DND-41 (cell line): Measurements from ENCODE around the gene TGFB1I1.
A peak's percentile ranks its signal among the peaks of the same experiment; 100 is the strongest.

Experiments
- ATAC-seq: fragments of 200-7000 bp; cut with Tn5 transposase; 3 replicates; pipeline ENCODE4 v1.9.1; 2021; ENCODE audit warnings: low read depth; ENCODE audit not compliant: insufficient read depth
- DNase-seq: peaks from one replicate; pipeline ENCODE4 v3.0.0-alpha.2; 2020
- H2AFZ ChIP-seq: 2 replicates; pipeline ENCODE4 v1.6.0; 2012; ENCODE audit warnings: low read depth, low read length
- H3K27ac ChIP-seq: 2 replicates; pipeline ENCODE4 v1.5.1; 2012; ENCODE audit warnings: low read length, inconsistent platforms
- H3K27me3 ChIP-seq: fragments of 200-600 bp; sonication (generic); 2 replicates; pipeline ENCODE4 v1.6.0; 2012; ENCODE audit warnings: low read length, mild to moderate bottlenecking, inconsistent platforms; ENCODE audit not compliant: insufficient read depth, poor library complexity
- H3K36me3 ChIP-seq: 2 replicates; pipeline ENCODE4 v1.5.1; 2012; ENCODE audit warnings: low read length, inconsistent platforms; ENCODE audit not compliant: insufficient read depth
- H3K4me1 ChIP-seq: 2 replicates; pipeline ENCODE4 v1.5.1; 2012; ENCODE audit warnings: mild to moderate bottlenecking, low read length; ENCODE audit not compliant: insufficient read depth
- H3K4me2 ChIP-seq: 2 replicates; pipeline ENCODE4 v1.6.0; 2012; ENCODE audit warnings: mild to moderate bottlenecking, moderate library complexity, low read length, inconsistent platforms; ENCODE audit not compliant: insufficient read depth
- H3K4me3 ChIP-seq, 2 experiments: fragments of 200-600 bp in 1 of 2; shearing (Covaris generic) in 1 of 2; 2 replicates each; pipeline ENCODE4 v1.5.1; 2012 to 2016; ENCODE audit warnings: inconsistent platforms in 2 of 2, low read length in 2 of 2, mild to moderate bottlenecking in 2 of 2, low read depth in 1 of 2, moderate library complexity in 1 of 2
- H3K79me2 ChIP-seq: 2 replicates; pipeline ENCODE4 v1.6.0; 2012; ENCODE audit warnings: low read length, inconsistent platforms; ENCODE audit not compliant: insufficient read depth
- H3K9ac ChIP-seq: 2 replicates; pipeline ENCODE4 v1.6.0; 2012; ENCODE audit warnings: low read depth, mild to moderate bottlenecking, inconsistent platforms, low read length, moderate library complexity
- H3K9me3 ChIP-seq: 2 replicates; pipeline ENCODE4 v1.5.1; 2012; ENCODE audit warnings: low read length, moderate library complexity, mild to moderate bottlenecking, inconsistent platforms; ENCODE audit not compliant: insufficient read depth, severe bottlenecking
- H4K20me1 ChIP-seq: 2 replicates; pipeline ENCODE4 v1.6.0; 2012; ENCODE audit warnings: low read length; ENCODE audit not compliant: insufficient read depth
- CTCF ChIP-seq: IDR thresholded peaks from 2 replicates; pipeline ENCODE4 v1.5.1; 2012; ENCODE audit warnings: borderline replicate concordance, low read length, moderate library complexity, mild to moderate bottlenecking; ENCODE audit not compliant: poor library complexity, severe bottlenecking; ENCODE audit errors: extremely low read depth
- EZH2 ChIP-seq: IDR thresholded peaks from 3 replicates; pipeline ENCODE4 v1.6.1; 2012; ENCODE audit warnings: borderline replicate concordance, low read depth, mild to moderate bottlenecking, moderate library complexity, low read length, inconsistent platforms; ENCODE audit not compliant: severe bottlenecking

TGFB1I1 gene

GRCh38 chr16:31460582-31461002, 11.4 kb upstream of the TGFB1I1 start:
- DNase-seq = peak; percentile 44
- Histone ChIP-seq H3K79me2 (peaks cover 36% of the 10 kb centered on the region), H3K27ac (peak overlapping the region; percentile 94), H2AFZ (peak overlapping the region; percentile 91), H4K20me1 (peaks cover 26% of the 10 kb centered on the region), H3K36me3 (peaks cover 40% of the 10 kb centered on the region), H3K4me2 (peak overlapping the region; percentile 86), H3K4me1 (peaks cover 42% of the 10 kb centered on the region), H3K9me3 (no peaks in the 10 kb centered on the region), H3K9ac (peak overlapping the region; percentile 79), H3K4me3 (peak overlapping the region; percentile 62 to 67; a peak in 3 of 4 replicates), H3K27me3 (no peaks in the 10 kb centered on the region)
- TF ChIP-seq CTCF (peak; percentile 74), EZH2 (no peak)
- no peak for ATAC-seq

- H3K4me1 ChIP-seq = peaks cover 39% of the 10 kb centered on the region
- peak overlapping the region; percentile 86; the same call in 1 of the 2 replicates for H3K4me2 ChIP-seq
- H3K27ac ChIP-seq = peak overlapping the region; percentile 13
- H3K9ac ChIP-seq = no peak overlapping the region
- H3K4me3 ChIP-seq = no peak overlapping the region
- no peak for TF ChIP-seq EZH2
- H3K9me3 ChIP-seq = no peaks in the 10 kb centered on the region
- H3K27me3 ChIP-seq = no peaks in the 10 kb centered on the region
- DNase-seq (no peak), ATAC-seq (no peak)
- H3K36me3 ChIP-seq = peaks cover 41% of the 10 kb centered on the region
- H2AFZ ChIP-seq = no peak overlapping the region
- H4K20me1 ChIP-seq = peaks cover 21% of the 10 kb centered on the region
- peaks cover 31% of the 10 kb centered on the region for H3K79me2 ChIP-seq
These were observed 10.6 kb upstream of the TGFB1I1 start for GRCh38 chr16:31461201-31461920.

GRCh38 chr16:31461921-31462804, 9.8 kb upstream of the TGFB1I1 start:
- no peak overlapping the region for H3K4me2 ChIP-seq
- no peak overlapping the region for H3K4me3 ChIP-seq
- ATAC-seq (no peak), DNase-seq (no peak)
- TF ChIP-seq CTCF (no peak), EZH2 (no peak)
- H3K4me1 ChIP-seq = peaks cover 39% of the 10 kb centered on the region
- peaks cover 23% of the 10 kb centered on the region for H3K79me2 ChIP-seq
- no peak overlapping the region for H3K9ac ChIP-seq
- H2AFZ ChIP-seq = no peak overlapping the region
- H3K27ac ChIP-seq = peak overlapping the region; percentile 7; the same call in 1 of the 2 replicates
- H3K9me3 ChIP-seq = no peaks in the 10 kb centered on the region
- H3K27me3 ChIP-seq = no peaks in the 10 kb centered on the region
- peaks cover 13% of the 10 kb centered on the region for H4K20me1 ChIP-seq
- peaks cover 40% of the 10 kb centered on the region for H3K36me3 ChIP-seq

- TF ChIP-seq EZH2 (no peak), CTCF (no peak)
- H3K4me2 ChIP-seq = no peak overlapping the region
- peaks cover 33% of the 10 kb centered on the region for H3K36me3 ChIP-seq
- peaks cover 44% of the 10 kb centered on the region for H3K4me1 ChIP-seq
- H3K79me2 ChIP-seq = peaks cover 6% of the 10 kb centered on the region
- no peak overlapping the region for H3K27ac ChIP-seq
- H3K9ac ChIP-seq = no peak overlapping the region
- no peak overlapping the region for H2AFZ ChIP-seq
- H4K20me1 ChIP-seq = no peaks in the 10 kb centered on the region
- no peak for DNase-seq
- H3K4me3 ChIP-seq = no peak overlapping the region
- H3K27me3 ChIP-seq = no peaks in the 10 kb centered on the region
- no peaks in the 10 kb centered on the region for H3K9me3 ChIP-seq
- ATAC-seq = no peak
These were observed 7.6 kb upstream of the TGFB1I1 start for GRCh38 chr16:31464348-31464769.
